ENCODE data around the gene CAPN15.
A peak's percentile ranks its signal among the peaks of the same experiment; 100 is the strongest.

CAPN15 gene

DNA sequence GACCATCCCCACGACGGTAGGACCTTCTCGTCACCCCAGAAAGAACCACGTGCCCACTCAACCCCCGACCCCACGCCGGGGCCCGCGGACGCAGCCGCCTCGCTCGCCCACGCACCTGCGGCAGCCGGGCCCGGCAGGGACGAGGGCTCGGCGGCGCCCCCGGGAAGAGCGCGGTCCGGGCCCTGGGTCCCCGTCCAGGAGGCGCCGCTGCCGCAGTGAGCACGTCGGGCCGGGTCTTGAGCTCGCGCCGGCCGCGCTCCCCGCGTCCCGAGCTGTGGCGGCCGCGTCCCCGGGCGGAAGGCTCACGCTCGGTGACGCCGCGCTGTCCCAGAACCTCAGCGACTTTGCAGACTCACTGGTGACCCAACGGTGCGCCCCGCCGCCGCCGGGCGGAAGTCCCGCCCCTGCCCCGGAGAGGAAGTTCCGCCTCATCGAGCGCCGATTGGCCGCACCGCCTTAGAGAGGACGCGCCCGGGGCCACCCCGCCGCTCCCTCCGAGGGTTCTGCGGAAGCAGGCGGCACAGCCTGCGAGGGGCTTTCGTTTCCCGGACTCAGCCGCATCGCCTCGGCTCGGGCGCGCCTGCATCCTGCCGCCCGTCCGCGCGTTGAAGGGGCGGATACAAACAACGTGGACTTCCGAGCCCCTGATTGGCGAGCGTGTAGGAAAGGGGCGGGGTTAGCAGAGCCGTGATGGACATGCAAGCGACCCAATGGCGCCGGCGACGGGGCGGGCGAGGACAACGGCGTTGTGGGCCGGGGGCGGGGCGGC lies 61.6 kb downstream of the CAPN15 start:
- TF ChIP-seq, protein P1, sequence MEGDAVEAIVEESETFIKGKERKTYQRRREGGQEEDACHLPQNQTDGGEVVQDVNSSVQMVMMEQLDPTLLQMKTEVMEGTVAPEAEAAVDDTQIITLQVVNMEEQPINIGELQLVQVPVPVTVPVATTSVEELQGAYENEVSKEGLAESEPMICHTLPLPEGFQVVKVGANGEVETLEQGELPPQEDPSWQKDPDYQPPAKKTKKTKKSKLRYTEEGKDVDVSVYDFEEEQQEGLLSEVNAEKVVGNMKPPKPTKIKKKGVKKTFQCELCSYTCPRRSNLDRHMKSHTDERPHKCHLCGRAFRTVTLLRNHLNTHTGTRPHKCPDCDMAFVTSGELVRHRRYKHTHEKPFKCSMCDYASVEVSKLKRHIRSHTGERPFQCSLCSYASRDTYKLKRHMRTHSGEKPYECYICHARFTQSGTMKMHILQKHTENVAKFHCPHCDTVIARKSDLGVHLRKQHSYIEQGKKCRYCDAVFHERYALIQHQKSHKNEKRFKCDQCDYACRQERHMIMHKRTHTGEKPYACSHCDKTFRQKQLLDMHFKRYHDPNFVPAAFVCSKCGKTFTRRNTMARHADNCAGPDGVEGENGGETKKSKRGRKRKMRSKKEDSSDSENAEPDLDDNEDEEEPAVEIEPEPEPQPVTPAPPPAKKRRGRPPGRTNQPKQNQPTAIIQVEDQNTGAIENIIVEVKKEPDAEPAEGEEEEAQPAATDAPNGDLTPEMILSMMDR (conservative IDR thresholded peaks at IDR 0.05; ENCODE audit: low read depth, low read length), result no peak
- Histone ChIP-seq H2AFZ (ENCODE audit: low read depth) (peak overlapping the region; percentile 92), H3K4me1 (ENCODE audit: low read depth, poor library complexity, severe bottlenecking) (peaks cover 22% of the 10 kb centered on the region), H3K9ac (peak overlapping the region; percentile 94), H3K36me3 (ENCODE audit: insufficient read depth) (no peaks in the 10 kb centered on the region), H3K27ac (peak overlapping the region; percentile 94), H3K4me3 (IDR thresholded peaks at IDR 0.05; ENCODE audit: insufficient read depth, low read depth, low read length) (no peak overlapping the region), H3K27me3 (ENCODE audit: insufficient read depth, low read depth) (no peaks in the 10 kb centered on the region; the same call in 1 of the 2 replicates), H3K4me2 (peak overlapping the region; percentile 74; the same call in 1 of the 2 replicates), H4K20me1 (ENCODE audit: insufficient read depth) (no peaks in the 10 kb centered on the region), H3K79me2 (ENCODE audit: insufficient read depth, low read depth) (peaks cover 41% of the 10 kb centered on the region)

DNA sequence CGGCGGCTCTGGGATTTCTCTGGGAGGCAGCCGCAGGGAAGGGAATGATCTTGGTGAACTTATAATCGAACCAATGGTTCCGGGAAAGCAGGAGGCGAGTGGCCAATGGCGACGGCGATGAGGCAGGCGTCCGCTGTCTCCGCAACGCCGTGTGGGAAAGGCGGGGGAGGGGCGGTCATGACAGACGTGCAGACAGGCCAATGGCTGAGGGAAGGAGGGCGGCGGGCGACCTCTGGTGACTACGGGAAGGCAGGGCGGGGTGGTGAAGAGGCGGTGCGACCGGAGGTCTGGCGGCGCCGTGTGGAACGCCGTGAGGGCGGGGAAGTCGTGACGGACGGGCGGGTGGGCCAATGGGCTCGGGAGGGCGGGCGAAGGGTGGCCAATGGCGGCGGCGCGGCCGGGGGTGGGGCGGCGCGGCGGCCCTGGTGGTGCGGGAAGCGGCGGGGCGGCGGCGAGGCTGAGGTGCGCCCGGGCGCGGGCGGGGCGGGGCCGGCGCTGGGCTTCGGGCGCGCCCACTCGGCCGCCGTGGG lies 62.2 kb downstream of the CAPN15 start, which contains the start of gene RAB40C:
Gene RAB40C (plus strand): TSS at position 409 of the 530 bp plus-strand sequence. CDS start 226 bp downstream, outside the sequence.
- Histone ChIP-seq H3K36me3 (ENCODE audit: insufficient read depth) (no peaks in the 10 kb centered on the region), H3K79me2 (ENCODE audit: insufficient read depth, low read depth) (peaks cover 47% of the 10 kb centered on the region), H4K20me1 (ENCODE audit: insufficient read depth) (no peaks in the 10 kb centered on the region), H3K4me2 (peak within 1 kb of the TSS; percentile 95), H3K9ac (peak within 1 kb of the TSS; percentile 94), H3K4me3 (IDR thresholded peaks at IDR 0.05; ENCODE audit: insufficient read depth, low read depth, low read length) (no peak within 1 kb of the TSS), H3K27me3 (ENCODE audit: insufficient read depth, low read depth) (no peaks in the 10 kb centered on the region; the same call in 1 of the 2 replicates), H3K4me1 (ENCODE audit: low read depth, poor library complexity, severe bottlenecking) (peaks cover 22% of the 10 kb centered on the region), H2AFZ (ENCODE audit: low read depth) (peak within 1 kb of the TSS; percentile 92), H3K27ac (peak within 1 kb of the TSS; percentile 94)
- TF ChIP-seq, protein P1 (conservative IDR thresholded peaks at IDR 0.05; ENCODE audit: low read depth, low read length), result no peak

DNA sequence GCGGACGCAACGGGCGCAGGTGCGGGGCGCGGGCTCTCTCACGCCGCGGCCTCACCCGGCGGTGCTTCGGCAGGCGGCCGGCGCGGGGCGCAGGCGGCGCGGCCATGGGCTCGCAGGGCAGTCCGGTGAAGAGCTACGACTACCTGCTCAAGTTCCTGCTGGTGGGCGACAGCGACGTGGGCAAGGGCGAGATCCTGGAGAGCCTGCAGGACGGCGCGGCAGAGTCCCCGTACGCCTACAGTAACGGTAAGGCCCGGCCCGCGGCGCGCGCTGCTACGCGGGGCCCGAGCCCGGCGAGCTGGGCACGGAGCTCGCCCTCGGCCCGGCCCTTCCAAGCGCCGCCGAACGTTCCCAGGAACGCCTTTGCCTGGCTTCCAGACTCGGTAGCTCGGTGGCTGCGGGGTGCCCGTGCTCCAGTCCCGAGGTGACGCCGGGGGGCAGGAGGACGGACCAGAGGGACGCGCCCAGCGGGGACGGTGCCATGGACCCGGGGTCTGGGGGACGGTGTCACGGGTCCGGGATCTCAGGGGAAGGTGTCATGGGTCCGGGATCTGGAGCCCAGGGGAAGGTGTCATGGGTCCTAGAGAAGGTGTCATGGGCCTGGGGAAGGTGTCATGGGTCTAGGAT lies 62.8 kb downstream of the CAPN15 start:
- Histone ChIP-seq H3K4me1 (ENCODE audit: low read depth, poor library complexity, severe bottlenecking) (peaks cover 22% of the 10 kb centered on the region), H2AFZ (ENCODE audit: low read depth) (peak overlapping the region; percentile 68; the same call in 1 of the 2 replicates), H3K79me2 (ENCODE audit: insufficient read depth, low read depth) (peaks cover 49% of the 10 kb centered on the region), H3K27me3 (ENCODE audit: insufficient read depth, low read depth) (no peaks in the 10 kb centered on the region; the same call in 1 of the 2 replicates), H3K36me3 (ENCODE audit: insufficient read depth) (no peaks in the 10 kb centered on the region), H3K4me2 (peak overlapping the region; percentile 95), H4K20me1 (ENCODE audit: insufficient read depth) (no peaks in the 10 kb centered on the region), H3K9ac (peak overlapping the region; percentile 57; the same call in 1 of the 2 replicates), H3K4me3 (IDR thresholded peaks at IDR 0.05; ENCODE audit: insufficient read depth, low read depth, low read length) (no peak overlapping the region), H3K27ac (peak overlapping the region; percentile 34; the same call in 1 of the 2 replicates)
- TF ChIP-seq, protein P1 (conservative IDR thresholded peaks at IDR 0.05; ENCODE audit: low read depth, low read length), result no peak

DNA sequence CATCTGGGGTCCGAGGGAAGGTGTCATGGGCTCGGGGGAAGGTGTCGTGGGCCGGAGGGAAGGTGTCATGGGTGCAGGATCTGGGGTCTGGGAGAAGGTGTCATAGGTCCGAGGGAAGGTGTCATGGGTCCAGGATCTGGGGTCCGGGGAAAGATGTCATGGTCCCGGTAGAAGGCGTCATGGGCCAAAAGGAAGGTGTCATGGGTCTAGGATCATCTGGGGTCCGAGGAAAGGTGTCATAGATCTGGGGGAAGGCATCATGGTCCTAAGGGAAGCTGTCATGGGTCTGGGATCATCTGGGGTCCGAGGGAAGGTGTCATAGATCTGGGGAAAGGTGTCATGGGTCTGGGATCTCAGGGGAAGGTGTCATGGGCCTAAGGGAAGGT lies 63.3 kb downstream of the CAPN15 start:
- H4K20me1 ChIP-seq (ENCODE audit: insufficient read depth), result no peaks in the 10 kb centered on the region
- TF ChIP-seq, protein P1 (conservative IDR thresholded peaks at IDR 0.05; ENCODE audit: low read depth, low read length), result no peak
- H2AFZ ChIP-seq (ENCODE audit: low read depth), result no peak overlapping the region
- no peaks in the 10 kb centered on the region; the same call in 1 of the 2 replicates for H3K27me3 ChIP-seq (ENCODE audit: insufficient read depth, low read depth)
- no peaks in the 10 kb centered on the region for H3K36me3 ChIP-seq (ENCODE audit: insufficient read depth)
- H3K4me1 ChIP-seq (ENCODE audit: low read depth, poor library complexity, severe bottlenecking), result peaks cover 22% of the 10 kb centered on the region
- peak overlapping the region; percentile 57; the same call in 1 of the 2 replicates for H3K9ac ChIP-seq
- no peak overlapping the region for H3K27ac ChIP-seq
- peak overlapping the region; percentile 95 for H3K4me2 ChIP-seq
- H3K4me3 ChIP-seq (IDR thresholded peaks at IDR 0.05; ENCODE audit: insufficient read depth, low read depth, low read length), result no peak overlapping the region
- peaks cover 49% of the 10 kb centered on the region for H3K79me2 ChIP-seq (ENCODE audit: insufficient read depth, low read depth)

All from KMS-11 (cell line).